K562 (cell line): ENCODE measurements around the gene SLC1A5. TPM values are rescaled to one million over a fixed set of nuclear protein-coding genes. Genes with fewer than 3 reads are reported as not detected.
A peak's percentile ranks its signal among the peaks of the same experiment; 100 is the strongest.

Source experiments
- CBX2 ChIP-seq: fragments of 200-600 bp; sonication (generic); IDR thresholded peaks from one replicate; pipeline ENCODE4 v1.6.1; 2012; ENCODE audit warnings: mild to moderate bottlenecking, low read length, inconsistent platforms; ENCODE audit not compliant: insufficient read depth, poor library complexity, severe bottlenecking
- CEBPZ ChIP-seq: fragments of 150-350 bp; IDR thresholded peaks from 2 replicates; pipeline ENCODE4 v1.6.1; 2014; ENCODE audit warnings: low read depth, mild to moderate bottlenecking, low read length, borderline replicate concordance
- ELF2 ChIP-seq: fragments of 250-450 bp; sonication (Bioruptor Pico); IDR thresholded peaks from 2 replicates; pipeline ENCODE4 v1.5.0; 2021; ENCODE audit warnings: mild to moderate bottlenecking
- FIP1L1 ChIP-seq: fragments of 200-400 bp; formaldehyde crosslinking; IDR thresholded peaks from 2 replicates; pipeline ENCODE4 v1.6.1; 2018; ENCODE audit warnings: mild to moderate bottlenecking, low read depth, low read length; ENCODE audit not compliant: poor library complexity, severe bottlenecking
- HDAC6 ChIP-seq: IDR thresholded peaks from 2 replicates; pipeline ENCODE4 v1.6.1; 2012; ENCODE audit warnings: low read depth, mild to moderate bottlenecking, control low read depth, inconsistent platforms, low read length, moderate library complexity
- HMGN3 ChIP-seq: IDR thresholded peaks from 2 replicates; pipeline ENCODE4 v1.6.1; 2011; ENCODE audit warnings: borderline replicate concordance, low read depth, mild to moderate bottlenecking, mixed read lengths, low read length; ENCODE audit not compliant: insufficient read length; ENCODE audit errors: extremely low read depth
- KDM4B ChIP-seq, 2 experiments: fragments of 450-650 bp in 1 of 2; sonication (generic) in 1 of 2; IDR thresholded peaks; 2 replicates each; pipeline ENCODE4 v1.6.1; 2016 to 2017; ENCODE audit warnings: borderline replicate concordance in 2 of 2, antibody characterized with exemption in 1 of 2, low read depth in 1 of 2, mild to moderate bottlenecking in 1 of 2
- NFRKB ChIP-seq: fragments of 450-650 bp; IDR thresholded peaks from 2 replicates; pipeline ENCODE4 v1.6.1; 2016; ENCODE audit warnings: low read depth
- NUFIP1 ChIP-seq: fragments of 450-650 bp; IDR thresholded peaks from 2 replicates; pipeline ENCODE4 v1.6.1; 2018; ENCODE audit not compliant: partially characterized antibody
- POLR3G ChIP-seq: IDR thresholded peaks from 2 replicates; pipeline ENCODE4 v1.6.1; 2011; ENCODE audit not compliant: insufficient read length, insufficient replicate concordance; ENCODE audit errors: extremely low read depth
- SMC3 ChIP-seq: conservative IDR thresholded peaks from 2 replicates; pipeline ENCODE4 v1.6.1; 2011; ENCODE audit warnings: low read depth, low read length, improper control_type of control experiment; ENCODE audit not compliant: insufficient read depth
- ZBTB17 ChIP-seq: fragments of 450-650 bp; formaldehyde crosslinking; IDR thresholded peaks from 2 replicates; pipeline ENCODE4 v1.4.0; 2020; ENCODE audit warnings: mild to moderate bottlenecking
- ZNF134 ChIP-seq: fragments of 250-450 bp; sonication (Bioruptor Pico); conservative IDR thresholded peaks from 2 replicates; pipeline ENCODE4 v1.4.0; 2020
- ZNF197 ChIP-seq: fragments of 200-800 bp; sonication (Bioruptor generic); IDR thresholded peaks from 2 replicates; pipeline ENCODE4 v1.6.1; 2016; ENCODE audit warnings: low read depth, missing genetic modification characterization, missing compliant biosample characterization
- ZNF311 ChIP-seq: fragments of 250-450 bp; sonication (Bioruptor Pico); IDR thresholded peaks from 2 replicates; pipeline ENCODE4 v1.4.0; 2020; ENCODE audit warnings: mild to moderate bottlenecking, moderate library complexity
- ZNF347 ChIP-seq: fragments of 450-650 bp; formaldehyde crosslinking; IDR thresholded peaks from 2 replicates; pipeline ENCODE4 v1.4.0; 2020; ENCODE audit warnings: low read depth, mild to moderate bottlenecking, moderate library complexity
- ZNF444 ChIP-seq: fragments of 250-450 bp; sonication (Bioruptor Pico); IDR thresholded peaks from 2 replicates; pipeline ENCODE4 v1.4.0; 2020; ENCODE audit warnings: mild to moderate bottlenecking, moderate library complexity
- ZNF707 ChIP-seq: fragments of 250-450 bp; sonication (Bioruptor Pico); conservative IDR thresholded peaks from 2 replicates; pipeline ENCODE4 v1.8.0; 2022; ENCODE audit warnings: inconsistent platforms, mild to moderate bottlenecking, moderate library complexity
- ZNF780A ChIP-seq: fragments of 250-450 bp; sonication (Bioruptor Pico); IDR thresholded peaks from 2 replicates; pipeline ENCODE4 v1.5.0; 2021; ENCODE audit warnings: mild to moderate bottlenecking
- polyA plus RNA-seq, 8 experiments: library from polyadenylated mRNA; depleted of rRNA in 4 of 8; stranded (reverse) in 5 of 8; unstranded in 3 of 8; fragments of >200 nt; fragmentation: Nextera tagmentation in 2 of 8; fragmentation: Illumina TruSeq in 1 of 8; extraction: Ambion mirVana in 2 of 8; extraction: Trizol in 1 of 8; gene quantifications; 2 replicates each; pipeline versions ENCODE4 v1.2.1 to v1.2.3, GENCODE V29; 2011 to 2014; ENCODE audit warnings: inconsistent platforms in 1 of 8, missing spikeins in 1 of 8
- total RNA-seq, 7 experiments: library from RNA; depleted of rRNA in 6 of 7; stranded (reverse); fragments of >200 nt in 6 of 7; fragmentation: Illumina TruSeq in 2 of 7; extraction: Trizol in 2 of 7; gene quantifications; 2 replicates each; pipeline versions ENCODE4 v1.2.1 to v1.2.3, GENCODE V29; 2011 to 2021; ENCODE audit warnings: low replicate concordance in 1 of 7
- TF ChIP-seq, protein P1 (sequence below), 2 experiments: fragments of 450-650 bp in 1 of 2; IDR thresholded peaks; 2 replicates each; pipeline ENCODE4 v1.6.1; 2011 to 2017; ENCODE audit warnings: low read depth in 2 of 2, antibody characterized with exemption in 1 of 2, borderline replicate concordance in 1 of 2, low read length in 1 of 2, mild to moderate bottlenecking in 1 of 2, mixed read lengths in 1 of 2; ENCODE audit not compliant: control insufficient read depth in 1 of 2

SLC1A5 gene
- total and polyA plus RNA-seq, 9 of the 15 experiments (the other 6 are each of a cell fraction or from before 2014, with no cell fraction given) = 31.2 to 417 (median 134) TPM

GRCh38 chr19:46784262-46785053 is 3.9 kb downstream of the SLC1A5 start (continued):
- TF ChIP-seq CEBPZ (no peak), NUFIP1 (no peak), ZNF780A (CRISPR knock-in tag) (no peak), CBX2 (no peak), ZNF311 (0 out of 2 replicates have a peak, but pooled peaks have one; percentile 15), ZNF134 (CRISPR knock-in tag) (no peak), HDAC6 (no peak), ZNF347 (CRISPR knock-in tag) (no peak), POLR3G (no peak), ZNF444 (no peak), ZNF707 (CRISPR knock-in tag) (no peak), ZBTB17 (peak; percentile 56), SMC3 (no peak), KDM4B (IDR thresholded peaks at IDR 0.05; ENCODE audit: borderline replicate concordance in 2 of 2, low read depth in 1 of 2) (peak in 1 of 2 experiments; percentile 58; a peak in 1 of 4 replicates), FIP1L1 (no peak), HMGN3 (peak; percentile 89), NFRKB (peak; percentile 57; the same call in 1 of the 2 replicates), ZNF197 (CRISPR knock-in tag) (no peak), ELF2 (no peak; the same call in 1 of the 2 replicates)
- TF ChIP-seq, protein P1, sequence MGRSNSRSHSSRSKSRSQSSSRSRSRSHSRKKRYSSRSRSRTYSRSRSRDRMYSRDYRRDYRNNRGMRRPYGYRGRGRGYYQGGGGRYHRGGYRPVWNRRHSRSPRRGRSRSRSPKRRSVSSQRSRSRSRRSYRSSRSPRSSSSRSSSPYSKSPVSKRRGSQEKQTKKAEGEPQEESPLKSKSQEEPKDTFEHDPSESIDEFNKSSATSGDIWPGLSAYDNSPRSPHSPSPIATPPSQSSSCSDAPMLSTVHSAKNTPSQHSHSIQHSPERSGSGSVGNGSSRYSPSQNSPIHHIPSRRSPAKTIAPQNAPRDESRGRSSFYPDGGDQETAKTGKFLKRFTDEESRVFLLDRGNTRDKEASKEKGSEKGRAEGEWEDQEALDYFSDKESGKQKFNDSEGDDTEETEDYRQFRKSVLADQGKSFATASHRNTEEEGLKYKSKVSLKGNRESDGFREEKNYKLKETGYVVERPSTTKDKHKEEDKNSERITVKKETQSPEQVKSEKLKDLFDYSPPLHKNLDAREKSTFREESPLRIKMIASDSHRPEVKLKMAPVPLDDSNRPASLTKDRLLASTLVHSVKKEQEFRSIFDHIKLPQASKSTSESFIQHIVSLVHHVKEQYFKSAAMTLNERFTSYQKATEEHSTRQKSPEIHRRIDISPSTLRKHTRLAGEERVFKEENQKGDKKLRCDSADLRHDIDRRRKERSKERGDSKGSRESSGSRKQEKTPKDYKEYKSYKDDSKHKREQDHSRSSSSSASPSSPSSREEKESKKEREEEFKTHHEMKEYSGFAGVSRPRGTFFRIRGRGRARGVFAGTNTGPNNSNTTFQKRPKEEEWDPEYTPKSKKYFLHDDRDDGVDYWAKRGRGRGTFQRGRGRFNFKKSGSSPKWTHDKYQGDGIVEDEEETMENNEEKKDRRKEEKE (IDR thresholded peaks at IDR 0.05; ENCODE audit: borderline replicate concordance in 1 of 2, control insufficient read depth in 1 of 2, low read depth in 2 of 2, low read length in 1 of 2) = no peak
